ENCODE data around the gene MACROD2. TPM values are rescaled to one million over a fixed set of nuclear protein-coding genes. Genes with fewer than 3 reads are reported as not detected.

MACROD2 gene
- total RNA-seq, 4 donors from 2014 or later = 4.6 to 33.0 (median 8.3) TPM

- Histone ChIP-seq H3K9me3 (no peaks in the 10 kb centered on the region), H3K27ac (no peak overlapping the region), H3K4me1 (no peaks in the 10 kb centered on the region), H3K36me3 (no peaks in the 10 kb centered on the region), H3K27me3 (no peaks in the 10 kb centered on the region), H3K4me3 (no peak overlapping the region)
- DNase-seq = no peak
- intact Hi-C loops (cut with DNase I; ENCODE audit: low total_unique reads) = no loop called here
- 89 to 100% methylated on average over 1 of the region's 1 CpG for WGBS, 2 donors (ENCODE audit: low coverage in 1 of 2)
- TF ChIP-seq EP300 (IDR thresholded peaks at IDR 0.05; ENCODE audit: low read depth) = no peak
- TF ChIP-seq, protein P1, sequence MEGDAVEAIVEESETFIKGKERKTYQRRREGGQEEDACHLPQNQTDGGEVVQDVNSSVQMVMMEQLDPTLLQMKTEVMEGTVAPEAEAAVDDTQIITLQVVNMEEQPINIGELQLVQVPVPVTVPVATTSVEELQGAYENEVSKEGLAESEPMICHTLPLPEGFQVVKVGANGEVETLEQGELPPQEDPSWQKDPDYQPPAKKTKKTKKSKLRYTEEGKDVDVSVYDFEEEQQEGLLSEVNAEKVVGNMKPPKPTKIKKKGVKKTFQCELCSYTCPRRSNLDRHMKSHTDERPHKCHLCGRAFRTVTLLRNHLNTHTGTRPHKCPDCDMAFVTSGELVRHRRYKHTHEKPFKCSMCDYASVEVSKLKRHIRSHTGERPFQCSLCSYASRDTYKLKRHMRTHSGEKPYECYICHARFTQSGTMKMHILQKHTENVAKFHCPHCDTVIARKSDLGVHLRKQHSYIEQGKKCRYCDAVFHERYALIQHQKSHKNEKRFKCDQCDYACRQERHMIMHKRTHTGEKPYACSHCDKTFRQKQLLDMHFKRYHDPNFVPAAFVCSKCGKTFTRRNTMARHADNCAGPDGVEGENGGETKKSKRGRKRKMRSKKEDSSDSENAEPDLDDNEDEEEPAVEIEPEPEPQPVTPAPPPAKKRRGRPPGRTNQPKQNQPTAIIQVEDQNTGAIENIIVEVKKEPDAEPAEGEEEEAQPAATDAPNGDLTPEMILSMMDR (IDR thresholded peaks at IDR 0.05) = no peak
- no peak for TF ChIP-seq POLR2AphosphoS5 (IDR thresholded peaks at IDR 0.05)
- no peak for TF ChIP-seq POLR2A (IDR thresholded peaks at IDR 0.05)
- in situ Hi-C loops (cut with MboI; ENCODE audit: low pct_ligation_motif_present in 1 of 4, low pct_unique_long_range_greater_than_20kb in 1 of 4, low sequenced_read_pairs in 3 of 4) = no loop called here
Observed at GRCh38 chr20:14583413-14583812, 588.1 kb downstream of the MACROD2 start.

DNA sequence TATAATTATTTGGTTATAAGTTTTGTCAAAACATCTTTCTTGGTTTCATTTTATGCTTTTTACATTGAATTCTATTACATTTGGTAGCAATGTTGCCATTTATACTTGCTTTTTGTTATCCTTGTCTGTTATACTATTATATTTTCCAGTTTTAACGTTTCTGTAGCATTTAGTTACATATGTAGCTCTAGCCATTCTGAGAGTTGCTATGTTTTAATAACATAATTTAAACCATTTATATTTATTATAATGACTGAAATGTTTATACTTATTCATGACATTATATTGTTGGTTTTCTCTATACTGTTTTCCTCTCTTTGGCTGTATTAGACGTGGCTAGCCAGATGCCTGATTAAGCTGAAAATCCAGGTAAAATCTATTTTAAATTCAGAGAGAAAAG lies 594.1 kb downstream of the MACROD2 start:
- TF ChIP-seq EP300 (IDR thresholded peaks at IDR 0.05; ENCODE audit: low read depth) (no peak), POLR2A (IDR thresholded peaks at IDR 0.05) (no peak), POLR2AphosphoS5 (IDR thresholded peaks at IDR 0.05) (no peak)
- TF ChIP-seq, protein P1 (IDR thresholded peaks at IDR 0.05) = no peak
- WGBS, 2 donors (ENCODE audit: low coverage in 1 of 2) = 69 to 82% methylated on average over 2 of the region's 2 CpGs
- intact Hi-C loops (cut with DNase I; ENCODE audit: low total_unique reads) = no loop called here
- no peak for DNase-seq
- no peaks in the 10 kb centered on the region for H3K27me3 ChIP-seq
- no peak overlapping the region for H3K4me3 ChIP-seq
- no peaks in the 10 kb centered on the region for H3K4me1 ChIP-seq
- H3K27ac ChIP-seq = no peak overlapping the region
- H3K36me3 ChIP-seq = no peaks in the 10 kb centered on the region
- no peaks in the 10 kb centered on the region for H3K9me3 ChIP-seq
- in situ Hi-C loops (cut with MboI; ENCODE audit: low pct_ligation_motif_present in 1 of 4, low pct_unique_long_range_greater_than_20kb in 1 of 4, low sequenced_read_pairs in 3 of 4) = no loop called here

DNA sequence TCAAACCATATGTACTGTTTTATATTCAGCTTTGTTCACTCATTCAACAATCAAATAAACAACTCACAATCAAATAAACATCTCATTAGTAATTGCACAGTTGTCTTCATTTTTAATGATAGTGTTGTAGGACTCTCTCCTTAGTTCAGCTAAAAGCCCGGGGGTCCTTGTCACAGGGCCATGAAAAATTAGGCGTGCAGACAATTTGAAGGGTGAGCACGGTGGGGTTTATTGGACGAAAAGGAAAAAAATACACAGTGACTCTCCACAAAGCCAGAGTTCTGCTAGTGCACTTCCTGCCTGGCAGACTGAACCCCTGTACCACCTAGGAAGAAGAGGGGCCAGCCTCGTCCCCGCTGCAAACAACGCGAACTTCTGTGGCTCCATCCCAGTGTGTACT lies 599.7 kb downstream of the MACROD2 start:
- no peaks in the 10 kb centered on the region for H3K9me3 ChIP-seq
- intact Hi-C loops (cut with DNase I; ENCODE audit: low total_unique reads) = no loop called here
- H3K36me3 ChIP-seq = no peaks in the 10 kb centered on the region
- WGBS, 2 donors (ENCODE audit: low coverage in 1 of 2) = 89 to 92% methylated on average over 8 of the region's 8 CpGs
- no peak overlapping the region for H3K27ac ChIP-seq
- H3K4me1 ChIP-seq = no peaks in the 10 kb centered on the region
- no peak overlapping the region for H3K4me3 ChIP-seq
- TF ChIP-seq EP300 (IDR thresholded peaks at IDR 0.05; ENCODE audit: low read depth) (no peak), POLR2A (IDR thresholded peaks at IDR 0.05) (no peak), POLR2AphosphoS5 (IDR thresholded peaks at IDR 0.05) (no peak)
- TF ChIP-seq, protein P1 (IDR thresholded peaks at IDR 0.05) = no peak
- no peak for DNase-seq
- in situ Hi-C loops (cut with MboI; ENCODE audit: low pct_ligation_motif_present in 1 of 4, low pct_unique_long_range_greater_than_20kb in 1 of 4, low sequenced_read_pairs in 3 of 4) = no loop called here
- no peaks in the 10 kb centered on the region for H3K27me3 ChIP-seq

GRCh38 chr20:14597206-14597715 lies 601.9 kb downstream of the MACROD2 start:
- Histone ChIP-seq H3K9me3 (no peaks in the 10 kb centered on the region), H3K27me3 (no peaks in the 10 kb centered on the region), H3K36me3 (no peaks in the 10 kb centered on the region), H3K27ac (no peak overlapping the region), H3K4me3 (no peak overlapping the region), H3K4me1 (no peaks in the 10 kb centered on the region)
- DNase-seq = no peak
- in situ Hi-C loops (cut with MboI; ENCODE audit: low pct_ligation_motif_present in 1 of 4, low pct_unique_long_range_greater_than_20kb in 1 of 4, low sequenced_read_pairs in 3 of 4) (no loop called here), intact Hi-C loops (cut with DNase I; ENCODE audit: low total_unique reads) (no loop called here)
- TF ChIP-seq, protein P1 (IDR thresholded peaks at IDR 0.05) = no peak
- TF ChIP-seq EP300 (IDR thresholded peaks at IDR 0.05; ENCODE audit: low read depth) = no peak
